ENCODE data around the gene NRDC.
"Not testable (repeated sequence)": the region's sequence is repeated elsewhere in the genome, so short reads cannot be mapped to it uniquely, and the experiment has no call there.

Gene NRDC
- total RNA-seq = 186 to 216 reads per million in 2 donors

GRCh38 chr1:51878616-51879336, at the start of gene NRDC:
Gene NRDC (minus strand): TSS chr1:51878727. CDS start chr1:51878615, 112 bp downstream.
- peak; percentile 85 for DNase-seq

DNA sequence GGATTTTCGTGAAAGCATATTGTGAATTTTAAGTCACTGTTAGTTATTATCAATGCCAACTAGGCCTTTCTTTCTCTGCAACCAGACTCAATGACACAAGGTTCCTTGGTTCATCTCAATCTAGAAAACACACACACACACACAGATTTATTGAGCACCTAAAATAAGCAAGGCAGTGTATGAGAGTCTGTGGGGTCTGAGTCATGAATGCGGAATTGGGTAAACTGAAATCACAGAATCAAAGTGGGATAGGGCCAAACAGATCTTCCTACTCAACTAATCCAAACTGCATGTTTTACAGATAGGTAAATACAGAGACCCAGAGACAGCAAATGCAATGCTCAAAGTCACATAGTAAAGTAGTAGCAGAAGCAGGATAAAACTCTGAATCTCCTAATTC, 48.5 kb upstream of the NRDC start:
- no peak for DNase-seq

DNA sequence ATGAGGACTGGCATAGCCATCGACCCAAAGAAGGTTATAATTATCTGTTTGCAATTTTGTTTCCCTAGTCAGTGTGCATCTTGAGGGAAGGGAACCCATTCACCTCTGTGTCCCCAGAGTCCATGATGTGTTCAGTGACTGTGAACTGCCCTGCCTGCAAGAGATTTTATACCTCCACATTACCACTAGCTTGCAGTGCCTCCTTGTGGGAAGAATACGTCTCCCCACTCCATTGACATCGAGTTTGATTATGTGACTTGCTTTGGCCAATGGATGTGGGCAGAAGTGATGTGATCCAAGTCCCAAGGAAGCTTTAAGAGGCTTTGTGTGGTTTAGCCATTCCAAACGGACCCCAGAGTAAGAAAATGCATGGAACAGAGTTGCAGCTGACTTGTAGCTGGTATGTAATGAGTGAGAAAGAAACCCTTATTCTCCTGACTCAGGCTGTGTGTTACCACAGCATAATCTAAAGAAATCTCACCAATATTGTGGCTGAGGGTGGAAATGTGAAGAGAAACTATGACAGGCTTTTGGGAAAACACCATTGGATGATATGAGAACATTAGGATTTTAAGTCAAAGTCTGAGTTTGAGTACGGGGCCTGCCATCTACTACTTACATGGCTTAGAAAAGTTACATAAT, 47.8 kb upstream of the NRDC start:
- DNase-seq = no peak

- DNase-seq = no peak
These were observed 45.9 kb upstream of the NRDC start for GRCh38 chr1:51924455-51924854.

DNA sequence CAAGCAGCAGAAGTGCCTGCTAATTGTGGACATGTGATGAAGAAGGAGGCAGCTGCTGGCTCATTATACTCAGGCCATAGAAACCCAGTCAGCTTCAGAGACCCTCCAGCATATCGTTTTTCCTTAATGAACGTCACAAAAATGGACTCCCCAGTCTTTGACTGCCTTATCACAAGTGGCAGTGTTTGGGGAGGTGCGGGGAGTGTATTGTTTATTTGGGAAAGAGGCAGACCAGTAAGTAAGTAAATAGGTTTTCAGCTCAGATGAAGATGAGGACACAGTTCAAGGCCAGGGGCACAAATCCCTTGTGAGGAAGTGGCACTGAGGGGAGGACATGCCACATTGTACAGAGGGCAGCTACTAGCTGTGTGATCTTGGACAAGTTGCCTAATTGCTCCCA, 43.5 kb upstream of the NRDC start:
- DNase-seq = no peak

DNA sequence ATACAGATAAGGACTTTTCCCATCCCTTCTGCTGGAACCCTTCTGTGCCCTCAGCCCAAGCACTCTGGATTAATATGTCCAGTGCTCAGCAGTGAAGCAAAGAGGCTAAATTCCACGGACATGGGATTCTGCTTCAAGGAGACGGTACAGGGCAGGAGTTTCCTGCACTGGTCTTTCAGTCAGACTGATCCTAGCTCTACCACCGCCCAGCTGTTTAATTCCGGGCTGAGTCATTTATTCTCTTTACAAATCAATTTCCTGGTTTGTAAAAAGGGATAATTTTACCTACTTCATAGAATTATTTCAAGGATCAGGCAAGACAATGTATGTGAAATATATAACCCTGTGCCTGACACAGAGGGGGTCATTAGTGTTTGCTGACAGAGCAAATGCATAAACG, 41.6 kb upstream of the NRDC start:
- no peak for DNase-seq

DNA sequence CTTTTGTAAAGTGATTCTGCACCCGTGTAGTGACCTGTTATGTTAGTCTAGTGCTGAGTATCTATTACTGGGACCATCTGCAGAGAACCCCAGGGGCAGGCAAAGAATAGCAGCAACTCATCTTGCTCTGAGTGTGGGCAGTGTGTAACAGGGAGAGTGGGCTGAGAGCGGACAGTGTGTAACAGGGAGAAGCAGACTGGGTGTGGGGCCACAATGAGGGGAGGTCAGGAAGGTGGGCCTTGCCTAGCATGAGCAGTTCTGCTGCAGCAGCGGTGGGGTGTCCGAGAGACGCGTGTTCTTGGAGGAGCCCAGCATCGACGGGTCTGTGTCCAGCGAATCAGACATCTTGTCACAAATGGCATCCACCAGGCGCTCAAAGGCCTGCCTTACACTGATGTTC, 41.2 kb upstream of the NRDC start:
- no peak for DNase-seq

- DNase-seq = no peak
These were observed 38.3 kb upstream of the NRDC start for GRCh38 chr1:51916587-51917405.

DNA sequence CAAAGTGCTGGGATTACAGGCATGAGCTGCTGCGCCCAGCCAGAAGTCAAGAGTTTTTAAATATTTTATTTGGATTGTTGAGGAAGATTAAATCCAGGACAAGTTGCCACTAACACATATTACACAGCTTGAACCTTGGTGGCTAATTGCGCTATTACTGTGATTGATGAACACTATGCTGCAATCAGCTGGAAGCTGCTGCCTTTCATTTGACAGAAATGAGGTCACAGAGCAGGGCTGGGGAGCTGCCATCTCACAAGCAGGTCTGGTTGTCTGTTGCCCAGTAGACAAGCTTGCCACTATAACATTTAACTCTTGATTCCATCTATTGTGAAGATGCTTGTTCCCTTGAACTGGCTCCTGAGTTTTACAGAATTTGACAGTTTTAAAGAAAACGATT, 37.4 kb upstream of the NRDC start:
- DNase-seq = no peak

GRCh38 chr1:51912881-51913280, 34.4 kb upstream of the NRDC start:
- DNase-seq = no peak

- no peak for DNase-seq
These were observed 31.9 kb upstream of the NRDC start for GRCh38 chr1:51910221-51911000.

- DNase-seq = no peak
These were observed 30.0 kb upstream of the NRDC start for GRCh38 chr1:51908499-51908898.

- DNase-seq = no peak
These were observed 28.7 kb upstream of the NRDC start for GRCh38 chr1:51907079-51907702.

- DNase-seq = no peak
These were observed 28.0 kb upstream of the NRDC start for GRCh38 chr1:51906306-51907078.

DNA sequence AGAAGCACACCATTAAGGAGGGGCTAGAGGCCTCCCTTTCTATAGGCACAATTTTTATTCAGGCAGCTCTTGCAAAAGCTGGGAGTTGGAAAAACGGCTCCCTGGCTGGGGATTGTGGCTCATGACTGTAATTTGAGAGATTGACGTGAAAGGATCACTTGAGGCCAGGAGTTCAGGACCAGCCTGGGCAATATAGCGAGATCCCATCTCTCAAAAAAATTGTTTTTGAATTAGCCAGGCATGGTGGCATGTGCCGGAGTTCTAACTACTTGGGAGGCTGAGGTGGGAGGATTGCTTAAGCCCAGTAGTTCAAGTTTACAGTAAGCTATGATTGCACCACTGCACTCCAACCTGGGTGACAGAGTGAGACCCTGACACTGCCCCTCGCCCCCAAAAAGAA, 23.9 kb upstream of the NRDC start:
- DNase-seq = no peak

DNA sequence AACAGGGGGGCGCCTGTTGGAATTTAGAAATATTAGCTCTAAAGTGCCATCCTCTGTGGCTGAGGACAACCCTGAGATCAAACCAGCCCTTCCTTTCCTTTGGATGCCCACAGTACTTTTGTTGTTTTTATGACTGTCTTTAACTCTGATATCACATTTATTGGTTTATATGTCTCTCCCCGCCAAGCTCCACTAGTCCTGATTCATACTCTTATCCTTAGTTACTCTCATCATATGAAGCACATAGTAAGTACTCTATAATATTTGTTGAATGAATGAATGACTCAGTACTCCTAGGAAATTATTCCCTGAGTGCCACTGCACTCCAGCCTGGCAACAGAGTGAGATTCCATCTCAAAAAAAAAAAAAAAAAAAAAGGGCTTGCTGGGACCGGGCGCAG, 22.6 kb upstream of the NRDC start:
- no peak for DNase-seq

- DNase-seq = no peak
These were observed 20.5 kb upstream of the NRDC start for GRCh38 chr1:51899022-51899421.

- DNase-seq = no peak
These were observed 19.7 kb upstream of the NRDC start for GRCh38 chr1:51898090-51898734.

GRCh38 chr1:51897699-51898031, 19.1 kb upstream of the NRDC start:
- DNase-seq = no peak

GRCh38 chr1:51894748-51895147, 16.2 kb upstream of the NRDC start:
- DNase-seq = not testable (repeated sequence)

GRCh38 chr1:51878308-51878615, 265 bp downstream of the NRDC start:
- DNase-seq = no peak
